B cell (primary cell): ENCODE results near the gene CATSPER3. TPM values are rescaled to one million over a fixed set of nuclear protein-coding genes. Genes with fewer than 3 reads are reported as not detected.

Source experiments
- ATAC-seq: fragments of 200-7000 bp; cut with Tn5 transposase; one replicate; pipeline ENCODE4 v1.10.0; 2021; ENCODE audit warnings: low read depth, mild to moderate bottlenecking, moderate number of reproducible peaks, moderate library complexity
- CTCF ChIA-PET: fragments of 350-600 bp; sonication (Branson Sonifier 250); formaldehyde crosslinking; loops from one replicate; lab custom pipeline; 2021; ENCODE audit warnings: antibody characterized with exemption, inconsistent platforms; lab: Charles Lee
- POLR2A ChIA-PET: fragments of 350-600 bp; sonication (Branson Sonifier 250); formaldehyde crosslinking; loops from one replicate; lab custom pipeline; 2021; ENCODE audit warnings: antibody characterized with exemption; lab: Charles Lee
- DNase-seq: peaks from one replicate; pipeline ENCODE4 v3.0.0; 2013
- H2AFZ ChIP-seq: 2 replicates; pipeline ENCODE4 v1.6.1; 2012; ENCODE audit warnings: mild to moderate bottlenecking, low read depth, low read length; ENCODE audit not compliant: insufficient read depth, poor library complexity, severe bottlenecking
- H3K27ac ChIP-seq, 2 donors: 1 replicate in 1 of 2; 2 replicates in 1 of 2; pipeline ENCODE4 v1.5.1; 2012 to 2013; ENCODE audit warnings: low read length in 2 of 2, mild to moderate bottlenecking in 2 of 2, moderate library complexity in 1 of 2
- H3K27me3 ChIP-seq, 4 experiments: fragments of 200-600 bp in 1 of 4; sonication (generic) in 1 of 4; replicated peaks in 1 of 4; 1 replicate in 2 of 4; 2 replicates in 2 of 4; pipeline versions ENCODE4 v1.6.1 to v1.7.0; 2013 to 2016; ENCODE audit warnings: low read length in 3 of 4, mild to moderate bottlenecking in 2 of 4, mixed read lengths in 1 of 4, moderate library complexity in 1 of 4; ENCODE audit not compliant: insufficient read depth in 4 of 4, control insufficient read depth in 3 of 4; ENCODE audit errors: control extremely low read depth in 1 of 4
- H3K36me3 ChIP-seq, 2 experiments: replicated peaks in 1 of 2; 1 replicate in 1 of 2; 2 replicates in 1 of 2; pipeline versions ENCODE4 v1.6.1 to v1.7.1; 2013; ENCODE audit warnings: low read length in 1 of 2; ENCODE audit not compliant: insufficient read depth in 2 of 2, control insufficient read depth in 1 of 2; ENCODE audit errors: control extremely low read depth in 1 of 2, extremely low read depth in 1 of 2
- H3K4me1 ChIP-seq, 2 donors: fragments of 200-600 bp in 1 of 2; sonication (generic) in 1 of 2; 1 replicate in 1 of 2; 2 replicates in 1 of 2; pipeline versions ENCODE4 v1.5.1 to v1.6.1; 2013 to 2017; ENCODE audit warnings: low read length in 2 of 2; ENCODE audit not compliant: control insufficient read depth in 2 of 2, insufficient read depth in 2 of 2
- H3K4me2 ChIP-seq: replicated peaks from 2 replicates; pipeline ENCODE3; 2012; ENCODE audit warnings: mild to moderate bottlenecking, low read depth, low read length; ENCODE audit not compliant: poor library complexity, severe bottlenecking
- H3K4me3 ChIP-seq, 5 experiments: fragments of 200-600 bp in 1 of 5; sonication (generic) in 1 of 5; 1 replicate in 3 of 5; 2 replicates in 2 of 5; pipeline versions ENCODE4 v1.5.1 to v1.7.0; 2011 to 2016; ENCODE audit warnings: low read length in 4 of 5, mild to moderate bottlenecking in 4 of 5, low read depth in 2 of 5, control low read depth in 1 of 5, moderate library complexity in 1 of 5; ENCODE audit not compliant: insufficient read depth in 1 of 5; ENCODE audit errors: control extremely low read depth in 1 of 5, extremely low read depth in 1 of 5
- H3K79me2 ChIP-seq: fragments of 200-600 bp; sonication (generic); one replicate; pipeline ENCODE4 v1.6.0; 2016; ENCODE audit warnings: low read length; ENCODE audit not compliant: control insufficient read depth, insufficient read depth
- H3K9ac ChIP-seq: fragments of 200-600 bp; sonication (generic); 2 replicates; pipeline ENCODE4 v1.6.1; 2017; ENCODE audit warnings: mild to moderate bottlenecking, low read length, moderate library complexity
- H3K9me3 ChIP-seq, 3 donors: one replicate each; pipeline versions ENCODE4 v1.6.1 to v1.7.1; 2013; ENCODE audit warnings: low read length in 2 of 3; ENCODE audit not compliant: control insufficient read depth in 2 of 3, insufficient read depth in 1 of 3; ENCODE audit errors: control extremely low read depth in 1 of 3
- H4K20me1 ChIP-seq: 2 replicates; pipeline ENCODE4 v1.6.0; 2012; ENCODE audit warnings: mild to moderate bottlenecking, low read length; ENCODE audit not compliant: insufficient read depth, control insufficient read depth, poor library complexity, severe bottlenecking
- H3K27ac Mint-ChIP-seq: one replicate; pipeline ENCODE4 v1.8.0; 2021; ENCODE audit warnings: mixed read lengths
- H3K27me3 Mint-ChIP-seq: one replicate; pipeline ENCODE4 v1.8.0; 2021; ENCODE audit warnings: mixed read lengths
- H3K4me1 Mint-ChIP-seq: one replicate; pipeline ENCODE4 v1.8.0; 2021; ENCODE audit warnings: mixed read lengths
- H3K4me3 Mint-ChIP-seq: one replicate; pipeline ENCODE4 v1.8.0; 2021; ENCODE audit warnings: mixed read lengths
- H3K9me3 Mint-ChIP-seq: one replicate; pipeline ENCODE4 v1.8.0; 2022; ENCODE audit warnings: mixed read lengths; ENCODE audit not compliant: insufficient read depth
- CTCF ChIP-seq: fragments of 200-600 bp; IDR thresholded peaks from one replicate; pipeline ENCODE4 v1.8.0; 2022; ENCODE audit warnings: antibody characterized with exemption, mild to moderate bottlenecking
- EZH2 ChIP-seq: IDR thresholded peaks from 2 replicates; pipeline ENCODE4 v1.6.1; 2012; ENCODE audit warnings: borderline replicate concordance, low read depth, mild to moderate bottlenecking, moderate library complexity, low read length; ENCODE audit not compliant: insufficient read depth, poor library complexity, severe bottlenecking
- WGBS: methylation state at CpG from one replicate; pipeline ENCODE4 v1.1.5; 2013; ENCODE audit warnings: missing lambda C conversion rate; ENCODE audit not compliant: insufficient coverage; 5-methylcytosine and 5-hydroxymethylcytosine counted together
- intact Hi-C: fragments of 100-400 bp; cut with micrococcal nuclease; formaldehyde crosslinking; loops from one replicate; pipeline ENCODE4 v1.10.0; 2022
- polyA plus RNA-seq: library from polyadenylated mRNA; depleted of rRNA; stranded (reverse); fragments of >200 nt; gene quantifications from 2 replicates; pipeline ENCODE4 v1.2.3, GENCODE V29; 2012
- total RNA-seq, 2 donors: library from RNA; stranded (reverse); fragments of 120-200 nt in 1 of 2; gene quantifications; 1 replicate in 1 of 2; 2 replicates in 1 of 2; pipeline versions ENCODE4 v1.2.3 to v1.2.4, GENCODE V29; 2013 to 2022

Gene CATSPER3
- total and polyA plus RNA-seq, 2 donors (not counting 1 experiment from before 2014, with no cell fraction given): 0.79 to 1.3 TPM

DNA sequence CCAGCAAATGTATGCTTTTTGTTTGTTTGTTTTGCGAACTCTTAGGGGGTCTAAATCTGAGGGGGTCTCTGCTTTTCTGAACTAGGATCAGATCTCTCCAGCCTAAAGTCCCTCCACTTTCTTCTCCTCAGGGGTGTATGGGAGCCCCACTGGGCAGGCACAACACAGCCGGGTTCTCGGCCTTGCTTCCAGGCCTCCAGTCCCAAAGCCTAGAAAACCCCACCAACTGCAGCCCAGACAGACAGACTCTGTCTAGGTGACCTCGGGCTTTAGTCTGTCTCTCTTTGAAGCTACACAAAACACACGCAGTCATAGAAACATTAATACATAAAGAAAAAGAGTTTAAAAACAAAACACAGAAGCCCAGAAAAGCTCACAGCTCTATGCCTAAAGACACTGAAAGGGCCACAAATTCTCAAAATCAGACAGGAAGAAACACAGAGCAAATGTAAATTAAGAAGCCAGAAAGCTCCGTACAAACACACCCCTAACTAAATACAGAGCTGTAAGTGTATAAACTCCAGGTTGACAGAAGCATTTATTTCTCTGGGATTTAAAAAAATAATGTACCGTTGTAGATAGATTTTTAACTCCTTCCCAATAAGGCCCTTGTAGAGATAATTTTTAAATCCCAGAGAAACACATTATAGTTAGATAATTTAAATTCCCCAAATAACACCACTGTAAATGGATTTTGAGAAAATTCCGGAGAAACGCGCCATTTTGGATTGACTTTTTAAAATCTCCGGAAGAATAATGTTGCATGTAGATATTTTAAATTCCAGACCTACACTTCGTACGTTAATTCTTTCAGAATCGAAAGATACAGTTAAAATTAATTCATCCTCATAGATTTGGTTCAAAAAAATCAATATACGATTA is 64.3 kb downstream of the CATSPER3 start:
- Histone ChIP-seq H3K4me1 (peaks cover 54 to 82% of the 10 kb centered on the region in 2 donors), H3K27ac (no peak overlapping the region), H3K9me3 (peaks cover 3 to 68% (median 10%) of the 10 kb centered on the region in 3 donors), H3K79me2 (no peaks in the 10 kb centered on the region), H3K36me3 (no peaks in the 10 kb centered on the region), H3K9ac (peak overlapping the region; percentile 23), H3K4me2 (peak overlapping the region; percentile 96), H4K20me1 (peaks cover 18% of the 10 kb centered on the region), H2AFZ (no peak overlapping the region), H3K27me3 (peaks cover 0 to 89% (median 73%) of the 10 kb centered on the region in 4 experiments), H3K4me3 (peak overlapping the region in 1 of 5 experiments; percentile 68)
- CTCF ChIA-PET: no interaction called here
- Mint-ChIP-seq H3K27me3 (peaks cover 75% of the 10 kb centered on the region), H3K4me3 (peak overlapping the region; percentile 78), H3K9me3 (peaks cover 3% of the 10 kb centered on the region), H3K27ac (peak overlapping the region; percentile 17), H3K4me1 (peaks cover 49% of the 10 kb centered on the region)
- DNase-seq (peak; percentile 53), ATAC-seq (no peak)
- peak; percentile 84 for TF ChIP-seq EZH2
- TF ChIP-seq CTCF: no peak
- WGBS: 44% methylated on average over 2 of the region's 15 CpGs
- intact Hi-C loops: no loop called here
- POLR2A ChIA-PET: interaction anchor here (1.5 kb wide), 1 partner anchor 17 kb away, joined by 8 read pairs; no protein-coding TSS in a partner anchor

- Histone ChIP-seq H3K36me3 (no peaks in the 10 kb centered on the region), H3K79me2 (no peaks in the 10 kb centered on the region), H4K20me1 (peaks cover 18% of the 10 kb centered on the region), H3K9me3 (peaks cover 3 to 68% (median 10%) of the 10 kb centered on the region in 3 donors), H3K4me1 (peaks cover 50 to 78% of the 10 kb centered on the region in 2 donors), H3K4me3 (peak overlapping the region in 3 of 5 experiments; percentile 52 to 68 (median 54)), H3K27ac (no peak overlapping the region), H3K9ac (peak overlapping the region; percentile 66), H3K27me3 (peaks cover 0 to 89% (median 72%) of the 10 kb centered on the region in 4 experiments), H2AFZ (peak overlapping the region; percentile 68), H3K4me2 (peak overlapping the region; percentile 96)
- ATAC-seq (no peak), DNase-seq (peak; percentile 61)
- intact Hi-C loops: no loop called here
- ChIA-PET POLR2A (no interaction called here), CTCF (no interaction called here)
- TF ChIP-seq EZH2: no peak
- Mint-ChIP-seq H3K9me3 (peaks cover 3% of the 10 kb centered on the region), H3K27ac (no peak overlapping the region), H3K4me3 (peak overlapping the region; percentile 78), H3K27me3 (peaks cover 71% of the 10 kb centered on the region), H3K4me1 (peaks cover 47% of the 10 kb centered on the region)
- 3% methylated on average over 15 of the region's 18 CpGs for WGBS
Observed at GRCh38 chr5:135032695-135032998, 64.9 kb downstream of the CATSPER3 start.
